GM18526 (cell line): ENCODE results near the gene MBNL1.

Source experiments
- POLR2A ChIP-seq: IDR thresholded peaks from 3 replicates; pipeline ENCODE4 v1.6.1; 2011; ENCODE audit not compliant: insufficient read length; ENCODE audit errors: extremely low read depth

The MBNL1 gene

DNA sequence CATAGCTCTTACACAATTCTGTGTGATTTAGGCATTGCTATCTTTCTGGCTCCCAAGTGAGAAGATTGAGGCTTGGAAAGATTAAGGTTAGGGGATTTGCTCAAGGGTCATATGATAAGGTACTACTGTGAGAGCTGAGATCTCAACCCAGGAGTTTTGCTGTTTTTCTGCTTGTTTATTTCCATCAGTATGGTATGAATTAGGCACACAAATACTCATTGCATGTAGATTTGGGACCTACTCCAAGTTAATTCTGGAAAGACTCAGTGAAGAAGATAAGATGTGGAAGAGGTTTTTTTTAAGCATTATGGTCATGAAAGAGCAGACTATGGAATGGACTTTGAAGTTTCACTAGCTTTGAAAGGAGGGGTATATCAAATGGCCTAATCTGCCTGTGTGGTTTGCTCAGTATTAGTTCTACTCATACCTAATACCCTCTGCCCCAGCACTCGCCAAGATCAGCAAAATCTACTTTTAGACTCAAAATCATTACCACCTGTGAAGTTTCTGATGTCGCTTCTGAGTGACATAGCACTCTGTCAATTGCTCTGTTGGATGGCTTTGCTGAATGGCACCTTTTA, 12.5 kb downstream of the MBNL1 start:
- no peak for TF ChIP-seq POLR2A

DNA sequence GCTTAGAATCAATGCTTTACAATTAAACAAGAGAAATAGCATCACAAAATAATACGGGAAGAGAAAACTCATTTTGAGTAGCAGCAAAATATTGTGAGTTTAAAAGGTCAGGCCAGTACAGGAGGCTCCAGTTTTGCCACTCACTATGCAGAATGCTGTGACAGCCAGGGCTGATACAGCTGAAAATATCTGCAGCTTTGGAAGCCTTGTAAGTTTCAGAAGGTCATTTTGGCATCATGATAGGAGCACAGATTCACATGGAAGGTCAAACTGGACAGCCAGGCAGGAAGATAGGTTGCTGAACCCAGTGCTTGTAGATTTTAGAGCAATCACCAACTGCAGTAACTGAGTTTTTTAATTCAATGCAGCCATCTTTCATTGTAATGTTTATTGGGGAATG, 14.1 kb downstream of the MBNL1 start:
- TF ChIP-seq POLR2A: no peak

DNA sequence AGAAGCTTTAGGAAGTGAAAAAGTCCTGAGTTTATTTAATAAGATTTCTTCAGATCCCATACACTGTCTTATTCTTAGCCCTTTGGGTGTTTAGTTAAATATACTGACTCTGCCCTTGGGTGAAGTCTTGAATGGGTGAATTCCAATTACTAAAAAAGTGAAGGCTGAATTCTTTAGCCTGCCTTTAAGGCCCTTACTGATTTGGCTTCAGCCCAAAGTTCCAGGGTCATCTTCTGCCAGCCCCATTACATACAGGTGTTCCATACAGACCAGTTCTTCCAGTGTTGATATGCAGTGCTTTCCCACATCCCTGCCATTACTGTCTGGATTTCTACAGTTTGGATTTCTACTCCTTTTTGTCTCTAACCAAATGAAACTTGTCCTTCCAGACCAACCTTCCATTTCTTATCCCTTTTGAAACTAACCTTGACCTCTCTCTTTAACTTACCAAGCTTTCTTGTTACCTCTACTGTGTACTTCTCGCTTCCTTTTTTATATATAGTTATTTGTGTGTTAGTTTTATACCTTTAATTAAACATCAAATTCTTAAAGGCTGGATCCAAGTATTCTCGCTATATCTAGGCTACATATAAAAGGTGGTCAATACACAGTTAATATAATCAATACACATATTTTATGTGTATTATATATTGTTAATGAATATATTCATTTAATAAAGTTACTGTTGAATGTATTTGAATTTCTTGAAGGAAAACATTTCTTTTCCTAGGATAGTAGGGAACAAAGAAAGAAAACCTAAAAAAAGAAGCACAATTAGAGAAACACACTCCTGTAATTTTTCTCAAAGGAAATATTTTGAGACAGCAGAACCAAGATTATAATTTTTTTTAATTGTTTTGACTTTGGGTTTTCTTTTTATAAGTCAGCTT, 15.0 kb downstream of the MBNL1 start:
- TF ChIP-seq POLR2A: no peak

DNA sequence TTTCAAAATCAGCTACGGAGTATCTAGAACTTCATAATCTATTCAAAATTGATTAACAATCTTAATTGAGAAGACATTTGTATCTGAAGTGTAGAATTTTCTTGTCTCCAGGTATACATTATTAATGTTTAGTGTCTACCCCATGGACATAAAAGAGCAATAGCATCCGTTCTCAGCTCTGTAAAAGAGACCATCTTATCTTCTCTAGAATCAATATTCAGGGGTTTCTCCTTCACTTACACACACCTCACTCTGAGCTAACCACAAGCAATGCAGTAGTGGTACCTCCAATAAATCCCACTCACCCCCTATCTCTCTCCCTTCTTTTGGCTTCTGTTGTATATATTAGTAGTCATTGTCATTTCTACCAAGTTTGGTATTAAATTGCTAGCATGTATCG, 16.2 kb downstream of the MBNL1 start:
- no peak for TF ChIP-seq POLR2A

DNA sequence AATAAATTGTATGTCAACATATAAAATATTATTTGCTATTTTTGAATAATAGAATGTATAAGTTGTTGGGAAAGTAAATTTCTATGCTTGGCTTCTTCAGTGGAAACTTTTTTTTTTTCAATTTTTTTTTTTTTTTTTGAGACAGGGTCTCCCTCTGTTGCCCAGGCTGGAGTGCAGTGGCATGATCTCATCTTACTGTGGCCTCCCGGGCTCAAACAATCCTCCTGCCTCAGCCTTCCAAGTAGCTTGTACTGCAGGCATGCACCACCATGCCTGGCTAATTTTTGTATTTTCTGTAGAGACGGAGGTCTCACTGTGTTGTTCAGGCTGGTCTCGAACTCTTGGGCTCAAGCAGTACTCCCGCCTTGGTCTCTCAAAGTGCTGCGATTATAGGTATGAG, 16.8 kb downstream of the MBNL1 start:
- TF ChIP-seq POLR2A: no peak

DNA sequence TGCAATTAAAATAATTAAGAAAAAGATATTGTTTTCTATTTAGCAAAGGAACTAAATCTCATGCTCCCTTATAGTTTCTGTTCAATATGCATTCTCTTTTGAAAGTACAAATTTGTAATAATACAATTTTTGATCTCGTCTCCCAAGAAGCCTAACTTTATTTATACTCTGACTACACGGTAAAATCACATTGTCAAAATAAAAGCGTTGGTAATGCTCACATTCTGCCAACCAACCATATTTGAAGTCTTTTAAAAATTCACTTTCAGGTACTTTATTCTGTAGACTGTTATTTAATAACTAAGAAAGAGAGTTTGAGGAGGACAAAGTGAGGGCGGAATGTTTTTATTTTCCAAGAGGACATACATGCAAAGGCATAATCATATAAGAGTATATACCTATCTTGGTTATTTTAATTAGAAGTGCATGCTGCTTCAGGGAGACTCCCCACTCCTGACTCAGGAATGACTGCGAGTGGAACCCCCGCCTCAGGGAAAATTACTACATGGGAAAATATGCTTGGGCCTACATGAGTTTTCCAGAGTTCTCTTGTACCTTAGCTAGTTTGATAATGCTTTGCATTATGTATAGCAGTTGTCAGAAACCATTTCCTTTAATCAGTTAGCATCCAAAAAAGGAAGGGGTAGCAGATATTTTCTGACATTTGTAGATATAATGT, 19.3 kb downstream of the MBNL1 start:
- TF ChIP-seq POLR2A: no peak

DNA sequence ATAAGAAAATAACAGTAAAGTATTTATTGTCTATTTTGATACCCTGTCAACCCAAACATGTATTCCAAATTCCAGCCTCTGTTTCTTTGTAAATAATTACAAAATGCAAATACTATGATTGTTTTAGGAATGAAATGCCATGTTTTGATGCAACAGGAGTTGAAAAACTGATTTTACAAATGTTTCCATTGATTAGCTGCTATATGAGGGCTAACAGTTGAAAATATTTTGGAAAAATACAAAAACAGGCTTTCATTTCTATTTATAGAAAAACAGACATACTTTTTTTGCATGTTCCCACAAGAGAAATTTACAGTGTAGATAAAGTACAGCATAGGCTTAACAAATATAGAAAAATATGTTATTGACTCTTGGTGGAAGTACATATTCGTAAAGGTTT, 20.0 kb downstream of the MBNL1 start:
- TF ChIP-seq POLR2A: no peak

DNA sequence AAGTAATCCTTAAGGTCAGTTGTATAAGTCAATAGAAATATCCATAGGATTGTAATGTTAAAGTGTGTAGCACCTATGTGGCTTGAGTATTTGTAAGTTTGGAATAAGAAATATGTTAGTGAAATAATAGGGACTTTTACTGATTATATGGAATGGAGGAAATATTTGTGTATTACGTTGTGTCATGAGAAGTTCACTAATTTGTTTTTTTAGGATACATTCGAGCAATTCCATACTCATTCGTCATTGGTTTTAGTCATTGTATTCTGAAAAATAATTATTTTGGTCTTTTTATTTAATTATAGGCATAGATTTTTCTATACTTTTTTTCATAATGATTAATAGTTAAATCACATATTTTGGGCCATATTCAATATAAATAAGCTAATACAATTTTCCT, 21.0 kb downstream of the MBNL1 start:
- TF ChIP-seq POLR2A: no peak

DNA sequence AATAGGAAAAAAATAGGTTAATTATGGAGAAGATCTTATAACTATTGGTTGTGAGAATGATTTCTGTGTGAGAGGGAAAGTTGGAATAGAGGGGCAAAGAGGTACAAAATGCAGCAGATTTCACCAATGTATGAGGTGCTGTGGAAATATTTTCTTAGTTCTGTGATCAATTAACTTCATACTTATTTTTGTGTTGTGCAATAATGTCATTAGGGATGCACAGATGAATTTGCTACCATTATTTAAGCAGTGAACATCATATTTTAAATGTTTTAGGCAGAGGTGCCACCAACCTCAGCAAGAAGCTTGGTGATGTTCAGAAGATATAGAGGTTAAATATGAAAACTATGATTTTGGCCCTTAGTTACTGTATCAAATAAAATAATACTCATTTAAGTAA, 21.6 kb downstream of the MBNL1 start:
- no peak for TF ChIP-seq POLR2A

DNA sequence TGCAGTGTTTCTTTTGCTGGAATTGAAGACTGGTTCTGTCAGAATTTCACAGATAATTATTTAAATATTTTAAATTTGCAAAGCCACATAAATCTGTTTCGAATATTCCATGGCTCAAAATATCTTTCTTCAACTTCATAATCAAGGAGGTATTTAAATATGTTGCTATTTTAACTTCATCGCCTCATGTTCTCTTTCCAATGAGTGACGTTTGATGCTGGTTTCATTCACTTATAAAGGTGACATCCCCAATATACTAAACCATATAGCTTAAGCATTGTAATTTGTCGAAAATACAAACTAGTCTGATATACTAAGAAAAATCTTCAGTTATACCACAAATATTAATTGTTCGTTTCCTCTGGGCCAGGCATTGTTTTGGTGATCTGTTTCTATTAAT, 22.5 kb downstream of the MBNL1 start:
- no peak for TF ChIP-seq POLR2A

DNA sequence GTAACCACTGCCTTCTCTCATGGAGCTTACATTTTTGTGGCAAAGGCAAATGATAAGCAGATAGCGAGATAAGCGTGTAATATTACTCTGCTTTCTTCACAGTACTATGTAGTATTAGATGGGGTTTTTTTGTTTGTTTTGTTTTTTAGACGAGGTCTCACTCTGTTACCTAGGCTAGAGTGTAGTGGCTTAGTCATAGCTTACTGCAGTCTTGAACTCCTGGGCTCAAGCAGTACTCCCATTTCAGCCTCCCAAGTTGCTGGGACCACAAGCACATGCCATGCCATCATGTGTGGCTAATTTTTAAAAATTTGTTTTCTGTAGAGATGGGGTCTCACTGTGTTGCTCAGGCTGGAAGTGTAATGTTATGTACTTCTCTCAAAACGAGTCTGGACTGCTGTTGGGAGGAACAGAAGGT, 22.9 kb downstream of the MBNL1 start:
- no peak for TF ChIP-seq POLR2A

DNA sequence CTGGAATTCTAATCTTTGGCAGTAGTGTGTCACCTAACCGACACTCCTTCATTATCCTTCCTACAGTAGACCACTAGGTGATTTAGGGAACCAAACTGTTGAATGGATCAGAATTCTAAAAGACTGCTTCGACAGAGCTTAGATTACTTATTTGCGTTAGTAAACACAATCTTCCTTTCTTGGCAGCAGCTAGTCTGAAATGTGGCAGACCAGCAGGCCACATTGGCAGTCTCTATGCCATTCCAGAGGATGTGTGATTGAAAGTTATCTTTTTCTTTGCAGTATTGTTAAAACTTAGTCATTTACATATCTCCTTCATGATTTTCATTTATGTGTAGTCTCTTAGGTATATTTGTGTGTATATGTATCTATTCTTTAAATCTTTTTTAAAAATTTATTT, 23.6 kb downstream of the MBNL1 start:
- TF ChIP-seq POLR2A: no peak

DNA sequence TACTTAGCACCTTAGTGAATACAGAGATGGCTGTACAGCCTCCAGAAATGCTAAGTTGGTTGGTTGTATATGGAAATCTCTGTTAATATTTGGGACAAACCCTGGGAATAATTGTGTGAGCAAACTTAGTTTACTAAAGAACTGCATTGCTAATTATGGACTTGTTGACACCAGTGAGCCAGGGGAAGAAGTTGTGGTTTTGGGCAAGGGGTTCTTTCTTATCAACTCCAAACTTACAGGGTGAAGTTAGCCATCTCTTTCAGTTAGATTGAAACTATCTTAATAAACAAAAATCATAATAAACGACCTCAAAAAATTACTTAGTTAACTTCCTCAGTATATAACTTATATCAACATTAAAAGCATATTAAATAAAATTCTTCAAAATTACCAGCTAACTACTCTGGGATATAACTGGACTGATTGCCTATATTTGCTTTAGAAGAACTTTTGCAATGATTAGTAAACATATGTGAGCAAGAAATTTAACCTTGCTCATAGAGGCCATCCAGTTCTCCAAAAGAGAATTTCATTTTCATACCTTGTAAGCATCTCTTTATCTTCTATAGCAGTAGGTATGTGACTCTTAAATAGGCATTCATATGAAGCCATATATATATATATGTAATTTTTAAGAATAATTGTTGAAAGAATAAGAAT, 24.7 kb downstream of the MBNL1 start:
- no peak for TF ChIP-seq POLR2A

DNA sequence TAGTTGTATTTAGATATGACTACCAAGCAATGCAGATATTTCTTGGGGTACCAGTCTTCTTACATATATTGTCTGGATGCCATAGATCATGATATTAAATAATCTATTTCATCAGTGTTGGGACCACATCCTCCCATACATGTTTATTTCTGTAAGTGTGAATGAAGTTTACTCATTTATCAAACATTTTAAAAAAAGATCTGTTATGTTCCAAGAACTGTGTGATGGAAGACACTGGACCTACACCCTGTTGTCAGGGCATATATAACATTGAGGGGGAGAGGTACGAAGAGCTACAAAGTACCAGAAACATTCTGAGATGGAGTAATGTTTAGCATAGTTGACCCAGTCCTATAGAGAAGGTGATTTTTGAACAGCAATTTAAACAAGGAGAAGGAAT, 26.6 kb downstream of the MBNL1 start:
- no peak for TF ChIP-seq POLR2A

DNA sequence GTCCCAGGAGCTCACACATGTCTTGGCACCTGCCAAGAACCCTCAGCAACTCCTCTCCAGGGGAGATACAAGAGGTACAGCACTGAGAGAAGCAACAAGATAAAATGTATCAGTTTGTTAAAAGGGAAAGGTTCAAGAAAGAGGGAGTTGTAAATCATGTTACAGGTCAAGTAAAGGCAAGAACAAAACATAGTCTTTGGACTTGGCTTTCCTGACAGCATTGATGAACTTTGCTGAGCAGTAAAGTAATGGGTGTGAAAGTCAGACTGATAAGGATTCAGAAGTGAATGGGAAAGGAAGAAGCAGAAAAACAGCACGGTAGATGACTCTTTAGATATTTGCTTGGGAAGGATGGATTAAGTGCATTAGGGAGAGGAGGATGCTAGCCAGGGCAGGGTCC, 27.1 kb downstream of the MBNL1 start:
- no peak for TF ChIP-seq POLR2A

DNA sequence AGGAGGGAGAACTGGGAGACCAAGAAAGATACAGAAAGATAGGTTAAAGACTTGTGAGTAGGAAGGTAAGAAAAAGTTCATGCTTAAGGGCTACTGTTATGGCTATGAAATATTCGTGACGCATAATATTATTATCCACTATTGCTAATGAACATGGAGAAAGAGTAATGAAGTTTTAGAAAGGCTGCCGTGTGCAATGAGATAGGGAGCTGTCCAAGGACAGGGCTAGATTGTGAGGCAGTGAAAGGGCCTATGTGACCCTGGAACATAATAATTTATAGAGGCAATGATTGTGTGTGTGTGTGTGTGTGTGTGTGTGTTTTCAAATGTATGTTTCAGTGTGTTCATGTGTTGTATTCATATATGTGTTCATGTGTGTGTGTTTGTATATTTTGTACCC, 27.7 kb downstream of the MBNL1 start:
- no peak for TF ChIP-seq POLR2A
